Stimulated activated CD8-positive, alpha-beta memory T cell treated with anti-CD3 and anti-CD28 coated beads, Interleukin-7, amount 100 ng/mL, for 48 hours (primary cell): ENCODE measurements around the gene UNC13D.
"Not testable (repeated sequence)": the region's sequence is repeated elsewhere in the genome, so short reads cannot be mapped to it uniquely, and the experiment has no call there.

Experiments used
- DNase-seq, 2 donors: peaks; one replicate each; pipeline ENCODE4 v3.0.0-alpha.2; 2020; ENCODE audit warnings: low read depth in 1 of 2; ENCODE audit errors: extremely low read depth in 1 of 2

The UNC13D gene

GRCh38 chr17:75853433-75853832 lies 9.2 kb upstream of the UNC13D start:
- DNase-seq: no peak

GRCh38 chr17:75851693-75851991 lies 7.4 kb upstream of the UNC13D start:
- DNase-seq: not testable (repeated sequence)

DNA sequence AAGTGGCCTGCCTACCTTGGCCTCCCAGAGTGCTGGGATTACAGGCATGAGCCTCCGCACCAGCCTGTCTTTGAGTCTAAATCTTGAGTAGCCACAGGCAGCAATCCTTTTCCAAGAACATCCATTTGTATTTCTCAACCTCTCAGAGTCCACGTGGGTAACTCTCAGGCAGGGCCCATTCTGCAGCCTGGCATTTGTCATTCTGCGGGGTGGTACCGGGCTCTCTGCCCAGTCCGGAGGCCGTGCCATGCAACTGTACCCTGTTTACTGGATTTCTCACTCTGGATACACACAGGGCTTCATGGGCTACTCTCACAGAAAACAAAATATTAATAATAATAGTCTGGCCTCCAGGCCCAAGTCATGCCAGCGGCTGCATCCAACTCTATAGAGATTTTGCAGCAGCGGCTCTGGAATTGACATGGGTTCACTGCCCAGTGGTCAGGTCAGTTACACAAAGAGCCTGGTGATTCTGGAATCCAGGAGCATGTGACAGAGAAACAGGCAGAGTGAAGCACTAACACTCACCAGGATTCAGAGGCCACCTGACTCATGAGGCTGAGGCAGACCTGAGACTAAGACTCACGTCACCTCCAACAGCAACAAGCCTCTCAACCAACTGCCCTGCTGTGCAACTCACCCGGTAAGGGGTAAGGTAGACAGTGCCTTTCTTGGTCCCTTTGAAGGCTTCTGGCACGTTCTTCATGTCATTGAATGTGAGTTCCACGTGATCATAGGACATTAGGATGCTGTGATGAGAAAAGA lies 6.9 kb upstream of the UNC13D start:
- no peak for DNase-seq

DNA sequence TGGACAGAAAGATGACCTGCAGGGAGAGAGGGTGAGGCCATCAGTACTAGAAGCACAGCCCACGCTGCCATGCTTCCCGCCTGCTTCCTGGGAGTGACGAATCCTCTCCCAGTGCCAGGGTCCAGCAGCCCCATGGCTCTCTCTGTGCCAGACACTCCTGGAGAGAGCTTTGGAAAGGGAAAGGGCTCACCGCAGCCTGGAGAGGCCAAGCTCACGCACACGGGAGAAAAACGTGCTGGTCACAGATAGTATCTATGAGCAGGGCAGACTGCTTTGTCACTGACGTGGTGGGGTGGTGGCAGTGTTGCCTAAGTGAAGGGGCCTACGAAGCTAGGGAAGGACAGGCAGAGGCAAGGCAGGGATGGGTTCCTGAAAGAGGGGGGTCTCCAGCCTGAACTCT lies 5.5 kb upstream of the UNC13D start:
- no peak for DNase-seq

- DNase-seq: no peak
Measured at GRCh38 chr17:75849279-75849646, 5.1 kb upstream of the UNC13D start.

DNA sequence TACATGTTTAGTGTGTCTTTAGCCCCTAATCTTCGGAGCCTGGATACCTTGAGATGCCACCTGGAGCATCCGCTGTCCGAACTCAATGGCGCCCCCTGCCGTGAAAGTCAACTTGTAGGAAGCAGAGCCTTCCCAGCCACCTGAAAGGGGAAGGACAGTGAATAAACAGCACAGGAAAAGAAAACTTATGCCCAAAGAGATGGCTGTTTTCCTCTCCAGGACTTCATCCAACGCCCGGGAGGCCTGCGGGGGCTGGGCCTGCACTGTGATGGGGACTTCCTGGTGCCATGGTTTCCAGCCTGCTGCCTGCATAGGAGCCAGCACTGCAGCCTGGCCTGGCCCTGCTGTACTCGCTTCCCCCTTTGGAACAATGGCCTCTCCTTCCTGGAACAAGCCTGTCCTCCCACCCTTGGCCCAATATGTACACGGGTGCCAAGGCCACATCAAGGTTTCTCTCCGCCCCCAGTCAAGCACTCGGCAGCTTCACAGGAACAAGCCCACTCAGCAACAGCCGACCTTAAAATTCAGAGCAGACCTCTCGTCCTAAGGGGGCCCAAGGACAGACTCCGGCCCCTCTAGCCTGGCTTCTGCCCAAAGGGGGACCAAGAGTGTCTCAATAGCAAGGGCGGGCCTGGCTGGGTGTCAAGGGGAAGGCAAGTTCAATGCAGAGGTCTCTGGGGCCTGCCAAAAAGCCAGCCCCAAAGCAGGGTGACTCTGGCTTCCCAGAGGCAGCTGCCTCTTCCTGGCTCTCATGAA lies 4.5 kb upstream of the UNC13D start:
- peak; percentile 42 to 72 for DNase-seq

DNA sequence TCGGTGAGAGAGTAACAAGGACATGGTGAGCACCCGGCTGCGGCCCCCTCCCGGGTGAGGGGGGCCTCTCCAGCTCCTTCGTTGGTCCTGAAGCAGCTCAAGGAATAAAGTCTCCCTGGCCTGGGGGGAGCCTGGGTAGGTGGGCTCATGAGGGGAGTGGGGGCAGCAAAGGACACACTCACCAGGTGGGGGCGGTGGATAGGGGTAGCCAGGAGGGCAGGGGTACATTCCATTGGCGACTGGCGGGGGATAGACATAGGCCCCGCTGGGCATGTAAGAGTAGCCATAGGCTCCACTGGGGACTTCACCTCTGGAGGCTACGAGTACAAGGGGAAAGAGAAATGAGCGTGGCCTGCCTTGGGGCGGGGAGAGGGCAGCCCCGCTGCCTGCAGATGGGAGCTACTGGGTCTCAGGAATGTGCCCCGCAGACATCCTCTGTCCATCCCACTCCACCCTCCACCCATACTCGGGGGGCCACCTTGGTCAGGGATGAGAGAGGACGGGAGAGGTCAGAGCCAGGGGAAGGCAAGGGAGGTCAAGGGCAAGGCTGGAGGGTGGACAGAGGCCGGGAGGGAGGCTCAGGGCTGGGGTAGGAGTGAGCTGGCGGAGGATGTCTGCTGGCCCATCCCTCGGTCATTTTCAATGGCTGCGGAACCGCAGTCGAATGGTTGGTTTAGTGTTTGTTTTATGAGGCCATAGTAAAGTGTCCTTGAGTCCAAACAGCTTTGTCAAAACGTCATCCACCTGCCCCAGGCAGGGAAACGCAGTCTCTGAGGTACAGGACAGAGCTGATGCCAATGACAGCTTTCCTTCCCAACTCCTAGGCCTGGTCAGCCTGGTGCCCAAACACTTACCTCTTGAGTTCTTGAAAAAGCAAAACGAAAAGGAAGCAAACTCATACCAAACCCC lies 3.7 kb upstream of the UNC13D start:
- DNase-seq: no peak

DNA sequence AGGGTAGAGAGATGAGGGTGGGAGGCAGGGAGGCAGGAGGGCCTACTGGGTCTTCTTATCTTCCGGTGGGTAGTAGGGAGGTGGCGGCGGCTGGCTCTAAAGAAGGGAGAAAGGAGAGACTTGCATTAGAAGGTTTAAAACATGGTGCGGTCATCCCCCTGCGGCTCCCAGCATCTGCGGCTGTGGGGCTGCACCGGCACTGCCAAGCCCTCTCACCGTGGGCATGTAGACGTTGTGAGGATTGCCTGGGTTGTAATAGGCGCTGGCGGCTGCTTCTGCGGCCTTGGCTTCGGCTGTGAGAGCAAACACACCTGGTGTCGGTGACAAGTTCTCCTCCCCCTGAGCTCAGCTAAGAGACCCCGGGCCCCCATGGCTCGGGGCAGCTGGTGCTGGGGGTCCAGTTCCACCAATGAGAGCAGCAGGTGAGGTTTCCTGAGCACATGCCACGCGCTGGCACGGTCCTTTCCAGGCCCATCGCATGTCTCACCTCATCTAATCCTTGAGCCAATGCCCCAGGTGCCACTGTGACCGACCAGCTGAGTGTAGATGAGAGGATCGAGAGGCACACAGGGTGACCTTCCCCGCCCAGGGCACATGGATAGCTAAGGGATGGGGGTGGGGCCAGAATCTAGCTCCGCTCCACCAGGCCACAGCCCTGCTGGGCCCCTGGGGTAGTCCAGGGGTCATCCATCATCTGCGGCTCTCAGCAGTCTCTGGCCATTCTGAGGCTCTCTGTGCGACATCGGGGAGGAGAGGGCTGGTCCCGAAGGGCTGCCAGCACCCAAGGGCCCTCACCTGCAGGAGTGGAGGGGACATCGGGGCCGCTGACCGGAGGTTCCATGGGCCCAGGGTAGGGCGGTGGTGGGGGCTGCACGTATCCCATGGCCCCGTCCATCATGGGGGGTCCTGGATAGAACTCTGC lies 2.7 kb upstream of the UNC13D start:
- no peak for DNase-seq

- DNase-seq: no peak
Measured at GRCh38 chr17:75845933-75846691, 1.9 kb upstream of the UNC13D start.

- peak in 1 of 2 donors; percentile 32 for DNase-seq
Measured at GRCh38 chr17:75845058-75845711, 981 bp upstream of the UNC13D start.

- DNase-seq: no peak
Measured at GRCh38 chr17:75844530-75845057, 390 bp upstream of the UNC13D start.

- DNase-seq: no peak
Measured at GRCh38 chr17:75842963-75843576, 1.1 kb downstream of the UNC13D start.

DNA sequence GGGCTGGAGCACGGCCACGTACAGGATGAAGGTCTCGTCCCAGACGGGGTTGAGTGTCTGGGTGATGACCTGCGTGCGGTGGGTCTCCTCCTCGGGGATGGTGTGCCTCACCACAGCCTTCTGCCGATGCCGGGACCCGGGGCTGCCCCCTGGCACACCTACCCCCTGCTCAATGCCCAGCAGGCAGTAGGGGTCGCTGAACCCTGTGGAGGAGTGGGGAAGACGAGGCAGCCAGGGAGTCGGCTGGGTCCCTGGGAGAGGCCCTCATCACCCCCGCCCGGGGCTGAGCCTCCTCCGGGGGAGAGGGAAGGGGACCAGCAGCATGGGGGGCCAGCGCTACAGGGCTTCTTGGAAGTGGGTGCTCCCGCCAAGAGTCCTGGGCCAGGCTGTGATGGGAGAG lies 1.8 kb downstream of the UNC13D start:
- DNase-seq: no peak

GRCh38 chr17:75840799-75841164 lies 3.4 kb downstream of the UNC13D start:
- no peak for DNase-seq

DNA sequence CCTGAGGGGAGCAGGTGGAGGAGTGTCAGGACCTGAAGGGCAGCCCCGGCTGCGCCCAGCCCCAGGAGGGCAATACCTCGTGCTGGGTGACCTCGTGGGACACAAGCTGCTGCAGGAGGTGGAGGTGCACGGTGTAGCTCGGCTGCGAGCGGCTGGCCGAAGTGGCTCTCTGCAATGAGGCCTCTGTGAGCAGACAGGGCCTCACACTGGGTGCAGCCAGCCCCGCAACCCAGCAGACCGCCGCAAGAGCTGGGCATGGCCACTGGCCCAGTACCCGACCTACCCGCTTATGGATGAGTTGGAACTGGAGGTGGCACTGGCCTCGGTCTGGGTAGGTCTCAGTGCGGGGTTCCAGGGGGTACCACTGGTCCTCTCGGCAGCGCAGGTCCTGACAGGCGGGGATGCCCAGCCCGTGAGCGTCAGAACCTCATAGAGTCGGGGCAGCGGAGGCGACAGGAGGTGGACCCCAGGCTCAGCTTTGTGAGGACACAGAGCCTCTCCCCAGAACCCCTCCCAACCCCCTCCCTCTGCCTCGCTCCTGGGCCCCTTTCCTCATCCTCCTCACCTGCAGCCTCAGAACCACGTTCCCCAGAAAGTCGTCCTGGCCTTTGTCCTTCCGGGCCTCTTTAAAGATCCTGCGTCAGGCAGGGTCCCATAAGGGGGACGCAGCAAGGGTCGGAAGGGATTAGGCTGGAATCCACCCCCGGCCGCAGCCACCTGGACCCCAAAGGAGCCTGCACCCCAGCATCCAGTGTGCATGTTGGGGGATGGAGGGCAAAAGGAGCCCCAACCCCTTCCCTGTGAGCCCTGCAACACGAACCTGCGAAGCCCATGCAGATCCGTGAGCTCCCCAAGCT lies 4.0 kb downstream of the UNC13D start:
- no peak for DNase-seq

DNA sequence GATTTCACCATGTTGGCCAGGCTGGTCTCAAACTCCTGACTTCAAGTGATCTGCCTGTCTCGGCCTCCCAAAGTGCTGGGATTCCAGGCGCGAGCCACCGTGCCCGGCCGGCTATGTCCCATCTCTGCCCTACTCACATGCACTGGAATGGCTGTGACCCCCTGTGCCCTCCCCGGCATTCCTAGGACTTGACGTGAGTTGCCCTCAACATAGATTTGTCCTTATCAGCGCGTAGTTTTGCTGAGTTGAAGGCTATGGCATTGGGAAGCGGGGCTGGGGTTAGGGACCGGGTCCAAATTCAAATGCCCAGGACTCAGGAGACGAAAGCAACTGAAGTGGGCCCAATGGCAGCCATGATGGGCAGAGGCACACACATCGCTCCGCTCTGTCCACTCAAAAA lies 5.8 kb downstream of the UNC13D start:
- DNase-seq: no peak

GRCh38 chr17:75837899-75838298 lies 6.3 kb downstream of the UNC13D start:
- no peak for DNase-seq

GRCh38 chr17:75836605-75837004 lies 7.6 kb downstream of the UNC13D start:
- no peak for DNase-seq
